T-helper 1 cell treated with Interleukin-12 subunit alpha and Interleukin-12 subunit beta and Interleukin-4 antibody, amounts not matched to agents 30 ng/mL and 1 ng/mL, for 36 hours (primary cell): ENCODE results near the gene C4A. TPM values are rescaled to one million over a fixed set of nuclear protein-coding genes. Genes with fewer than 3 reads are reported as not detected.
"Not testable (repeated sequence)": the region's sequence is repeated elsewhere in the genome, so short reads cannot be mapped to it uniquely, and the experiment has no call there.

ENCODE experiments used
- intact Hi-C: fragments of 100-400 bp; cut with micrococcal nuclease; formaldehyde crosslinking; loops from one replicate; pipeline ENCODE4 v1.15.1; 2024
- total RNA-seq: library from RNA; stranded (reverse); gene quantifications from 2 replicates; pipeline ENCODE4 v1.2.3, GENCODE V29; 2022

The C4A gene
- total RNA-seq, 1 donor from 2014 or later = 4.6 TPM

DNA sequence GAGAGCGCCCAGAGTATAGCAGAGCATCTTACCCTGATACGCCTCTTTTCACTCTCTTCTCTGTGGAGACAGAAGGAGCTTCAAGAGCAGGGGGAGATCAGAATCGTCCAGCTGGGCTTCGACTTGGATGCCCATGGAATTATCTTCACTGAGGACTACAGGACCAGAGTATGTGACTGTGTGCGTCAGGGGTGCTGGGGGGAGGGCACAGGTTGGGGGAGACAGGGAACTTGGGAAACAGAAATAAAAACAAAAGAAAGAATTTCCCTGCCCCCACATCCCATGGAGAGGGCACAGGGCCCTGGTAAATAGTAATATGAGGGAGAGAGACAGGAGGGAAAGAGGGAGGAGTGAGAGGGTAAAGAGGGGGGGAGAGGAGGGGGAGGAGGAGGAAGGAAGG, 3.0 kb upstream of the C4A start:
- intact Hi-C loops = loop anchor here (10.0 kb wide), 5 partner anchors 824 to 1436 kb away; partner anchors contain the start of genes CCHCR1, CUTA, HLA-DPA1 and HLA-DPB1

- intact Hi-C loops = loop anchor here (10.0 kb wide), 5 partner anchors 825 to 1435 kb away; partner anchors contain the start of genes CCHCR1, CUTA, HLA-DPA1 and HLA-DPB1
Observed at GRCh38 chr6:31979238-31979898, 2.5 kb upstream of the C4A start.

- intact Hi-C loops = not testable (repeated sequence)
Observed at GRCh38 chr6:31980195-31980876, 1.5 kb upstream of the C4A start.

DNA sequence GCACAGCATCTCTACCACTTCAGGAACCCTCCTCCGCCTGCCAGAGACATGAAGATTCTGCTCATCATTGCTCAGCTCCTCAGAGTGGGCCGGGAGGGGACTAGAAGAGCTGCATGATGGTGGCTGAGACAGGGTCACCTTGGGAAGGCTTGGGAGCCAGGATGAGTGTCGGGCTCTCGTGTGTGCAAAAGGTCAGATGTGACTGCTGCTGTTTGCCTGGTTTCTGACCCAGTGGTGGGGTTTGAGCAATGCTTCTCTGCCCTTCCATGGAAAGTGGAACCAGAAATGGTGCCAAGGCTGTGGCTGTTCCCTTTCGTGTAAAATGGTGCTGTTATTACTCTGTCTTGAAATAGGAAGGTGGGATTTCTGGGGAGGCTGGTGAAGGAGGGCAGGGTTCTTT, 859 bp upstream of the C4A start:
- intact Hi-C loops = not testable (repeated sequence)

- intact Hi-C loops = not testable (repeated sequence)
Observed at GRCh38 chr6:31989363-31989762, 7.5 kb downstream of the C4A start.

DNA sequence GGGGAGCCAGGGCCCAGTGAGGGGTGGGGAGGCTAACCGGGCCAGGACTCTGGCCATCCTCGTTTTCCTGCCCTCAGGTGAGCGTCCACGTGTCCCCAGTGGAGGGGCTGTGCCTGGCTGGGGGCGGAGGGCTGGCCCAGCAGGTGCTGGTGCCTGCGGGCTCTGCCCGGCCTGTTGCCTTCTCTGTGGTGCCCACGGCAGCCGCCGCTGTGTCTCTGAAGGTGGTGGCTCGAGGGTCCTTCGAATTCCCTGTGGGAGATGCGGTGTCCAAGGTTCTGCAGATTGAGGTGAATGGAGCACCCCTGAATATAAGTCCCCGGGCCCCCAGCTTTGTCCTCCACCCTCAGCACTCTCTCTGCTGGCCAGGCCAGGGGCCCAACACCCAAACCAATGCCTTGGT, 12.6 kb downstream of the C4A start:
- intact Hi-C loops = not testable (repeated sequence)

DNA sequence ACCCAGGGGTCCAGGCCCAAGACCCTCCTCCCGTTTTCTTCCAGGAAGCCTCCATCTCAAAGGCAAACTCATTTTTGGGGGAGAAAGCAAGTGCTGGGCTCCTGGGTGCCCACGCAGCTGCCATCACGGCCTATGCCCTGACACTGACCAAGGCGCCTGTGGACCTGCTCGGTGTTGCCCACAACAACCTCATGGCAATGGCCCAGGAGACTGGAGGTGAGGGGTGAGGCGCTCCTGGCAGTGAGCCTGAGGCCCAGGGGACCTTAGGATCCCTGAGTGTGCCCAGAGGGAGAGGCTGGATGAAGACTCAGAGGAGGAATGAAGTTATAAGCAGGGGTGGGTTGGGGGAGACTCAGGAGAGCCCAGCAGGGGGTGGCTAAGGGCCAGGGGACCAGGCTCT, 14.5 kb downstream of the C4A start:
- intact Hi-C loops = not testable (repeated sequence)

GRCh38 chr6:32002546-32003268, 20.9 kb downstream of the C4A start:
- intact Hi-C loops = not testable (repeated sequence)

- intact Hi-C loops = not testable (repeated sequence)
Observed at GRCh38 chr6:32003301-32003700, 21.4 kb downstream of the C4A start.

DNA sequence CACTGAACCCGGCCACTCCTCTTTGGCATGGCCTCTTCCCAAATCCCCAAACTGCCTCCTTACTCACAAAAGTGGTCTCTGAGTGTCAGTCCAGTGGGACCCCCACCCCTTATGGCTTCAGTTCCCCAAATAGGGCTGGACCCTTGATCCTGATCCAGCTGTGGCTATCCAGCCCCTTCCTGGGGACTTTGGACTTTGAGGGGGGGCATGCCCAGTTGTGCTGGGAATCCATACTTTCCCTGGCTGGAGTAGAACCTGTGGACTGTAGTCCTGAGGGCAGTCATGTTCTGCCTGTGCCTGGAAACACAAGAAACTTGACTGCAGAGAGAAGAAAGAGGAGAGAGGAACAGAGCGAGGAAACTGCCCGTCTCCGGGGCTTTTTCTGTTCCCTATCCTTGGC, 22.5 kb downstream of the C4A start:
- intact Hi-C loops = not testable (repeated sequence)

DNA sequence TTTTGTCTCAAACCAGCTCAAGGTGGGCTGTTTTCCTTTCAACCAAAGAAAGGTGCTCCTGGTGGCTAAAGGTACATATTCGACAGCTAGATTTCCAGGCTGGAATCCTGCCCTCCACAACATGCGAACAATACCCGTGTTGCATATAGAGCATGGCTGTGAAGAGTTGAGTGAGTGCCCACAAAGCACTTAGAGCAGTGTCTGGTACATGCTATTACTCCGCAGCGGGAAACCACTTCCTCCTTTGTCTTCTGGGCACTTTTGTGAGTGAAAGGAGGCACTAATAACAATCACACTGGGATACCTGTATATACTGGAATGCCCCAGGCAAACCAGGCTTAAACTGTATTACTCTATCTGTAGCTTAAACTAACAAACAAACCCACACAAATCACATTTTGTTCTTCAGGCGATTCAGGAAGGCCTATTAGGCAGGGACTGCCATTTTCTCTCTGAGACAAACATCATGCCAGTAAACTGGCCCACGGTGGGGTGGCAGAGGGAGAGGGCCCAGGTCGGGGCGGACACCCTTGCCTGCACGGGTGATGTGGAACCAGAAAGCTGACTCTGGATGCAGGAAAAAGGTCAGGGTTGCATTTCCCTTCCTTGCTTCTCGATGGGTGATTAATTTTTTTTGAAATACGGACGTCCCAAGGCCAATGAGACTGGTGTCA, 23.1 kb downstream of the C4A start:
- intact Hi-C loops = not testable (repeated sequence)

- intact Hi-C loops = not testable (repeated sequence)
Observed at GRCh38 chr6:32005538-32005880, 23.7 kb downstream of the C4A start.

DNA sequence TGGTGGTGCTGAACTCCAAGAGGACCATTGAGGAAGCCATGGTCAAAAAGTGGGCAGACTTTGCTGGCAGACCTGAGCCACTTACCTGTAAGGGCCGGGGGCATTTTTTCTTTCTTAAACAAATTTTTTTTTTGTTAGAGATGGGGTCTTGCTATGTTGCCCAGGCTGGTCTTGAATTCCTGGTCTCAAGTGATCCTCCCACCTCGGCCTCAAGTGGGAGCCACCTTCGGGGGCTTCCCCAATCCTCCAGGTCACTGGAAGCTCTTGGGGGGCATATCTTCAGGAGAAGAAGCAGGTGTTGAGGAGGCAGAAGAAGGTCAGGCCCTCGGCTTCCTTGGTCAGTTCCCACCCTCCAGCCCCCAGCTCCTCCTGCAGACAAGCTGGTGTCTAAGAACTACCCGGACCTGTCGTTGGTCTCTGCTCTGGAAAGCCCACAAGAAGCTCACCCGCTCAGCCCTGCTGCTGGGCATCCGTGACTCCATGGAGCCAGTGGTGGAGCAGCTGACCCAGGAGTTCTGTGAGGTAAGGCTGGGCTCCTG, 24.2 kb downstream of the C4A start:
- intact Hi-C loops = not testable (repeated sequence)

DNA sequence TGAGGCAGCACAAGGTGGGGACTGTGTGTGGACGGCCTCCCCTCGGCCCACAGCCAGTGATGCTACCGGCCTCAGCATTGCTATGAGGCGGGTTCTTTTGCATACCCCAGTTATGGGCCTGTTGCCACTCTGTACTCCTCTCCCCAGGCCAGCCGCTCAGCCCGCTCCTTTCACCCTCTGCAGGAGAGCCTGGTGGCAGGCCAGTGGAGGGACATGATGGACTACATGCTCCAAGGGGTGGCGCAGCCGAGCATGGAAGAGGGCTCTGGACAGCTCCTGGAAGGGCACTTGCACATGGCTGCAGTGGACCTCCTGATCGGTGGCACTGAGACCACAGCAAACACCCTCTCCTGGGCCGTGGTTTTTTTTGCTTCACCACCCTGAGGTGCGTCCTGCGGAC, 25.2 kb downstream of the C4A start:
- intact Hi-C loops = not testable (repeated sequence)

- intact Hi-C loops = not testable (repeated sequence)
Observed at GRCh38 chr6:32008037-32008436, 26.2 kb downstream of the C4A start.

- intact Hi-C loops = not testable (repeated sequence)
Observed at GRCh38 chr6:32008616-32009015, 26.8 kb downstream of the C4A start.

GRCh38 chr6:32009537-32009936, 27.7 kb downstream of the C4A start:
- intact Hi-C loops = not testable (repeated sequence)

GRCh38 chr6:32010856-32011530, 29.1 kb downstream of the C4A start:
- intact Hi-C loops = not testable (repeated sequence)

- intact Hi-C loops = not testable (repeated sequence)
Observed at GRCh38 chr6:32012941-32013617, 31.2 kb downstream of the C4A start.

DNA sequence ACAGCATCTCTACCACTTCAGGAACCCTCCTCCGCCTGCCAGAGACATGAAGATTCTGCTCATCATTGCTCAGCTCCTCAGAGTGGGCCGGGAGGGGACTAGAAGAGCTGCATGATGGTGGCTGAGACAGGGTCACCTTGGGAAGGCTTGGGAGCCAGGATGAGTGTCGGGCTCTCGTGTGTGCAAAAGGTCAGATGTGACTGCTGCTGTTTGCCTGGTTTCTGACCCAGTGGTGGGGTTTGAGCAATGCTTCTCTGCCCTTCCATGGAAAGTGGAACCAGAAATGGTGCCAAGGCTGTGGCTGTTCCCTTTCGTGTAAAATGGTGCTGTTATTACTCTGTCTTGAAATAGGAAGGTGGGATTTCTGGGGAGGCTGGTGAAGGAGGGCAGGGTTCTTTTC, 31.9 kb downstream of the C4A start:
- intact Hi-C loops = not testable (repeated sequence)
